ENCODE data around the gene MTOR. TPM values are rescaled to one million over a fixed set of nuclear protein-coding genes. Genes with fewer than 3 reads are reported as not detected.

MTOR gene
- total RNA-seq, 1 donor from 2014 or later = 36.1 TPM

- no peak for DNase-seq (ENCODE audit: low spot score)
- intact Hi-C loops (cut with DNase I) = no loop called here
Observed at GRCh38 chr1:11233208-11233607, 29.1 kb downstream of the MTOR start.

DNA sequence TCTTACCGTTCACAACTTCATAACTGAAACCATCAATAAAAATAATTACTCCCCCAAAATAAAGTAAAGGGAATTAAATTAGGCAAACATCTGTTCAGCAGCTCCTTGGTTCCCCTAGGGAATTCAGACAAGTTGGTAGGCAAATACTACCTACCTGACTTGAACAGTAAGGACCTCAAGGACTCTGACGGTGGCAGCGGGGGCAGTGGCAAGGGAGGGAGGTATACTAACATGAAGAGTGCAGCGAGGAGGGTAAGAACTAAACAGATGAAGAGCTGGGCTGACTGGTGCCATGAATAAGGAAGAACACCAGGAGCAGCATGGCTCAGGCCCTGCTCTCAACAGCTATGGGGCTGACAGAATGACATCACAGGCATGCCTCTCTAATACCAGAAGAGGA lies 33.1 kb downstream of the MTOR start:
- intact Hi-C loops (cut with DNase I) = no loop called here

DNA sequence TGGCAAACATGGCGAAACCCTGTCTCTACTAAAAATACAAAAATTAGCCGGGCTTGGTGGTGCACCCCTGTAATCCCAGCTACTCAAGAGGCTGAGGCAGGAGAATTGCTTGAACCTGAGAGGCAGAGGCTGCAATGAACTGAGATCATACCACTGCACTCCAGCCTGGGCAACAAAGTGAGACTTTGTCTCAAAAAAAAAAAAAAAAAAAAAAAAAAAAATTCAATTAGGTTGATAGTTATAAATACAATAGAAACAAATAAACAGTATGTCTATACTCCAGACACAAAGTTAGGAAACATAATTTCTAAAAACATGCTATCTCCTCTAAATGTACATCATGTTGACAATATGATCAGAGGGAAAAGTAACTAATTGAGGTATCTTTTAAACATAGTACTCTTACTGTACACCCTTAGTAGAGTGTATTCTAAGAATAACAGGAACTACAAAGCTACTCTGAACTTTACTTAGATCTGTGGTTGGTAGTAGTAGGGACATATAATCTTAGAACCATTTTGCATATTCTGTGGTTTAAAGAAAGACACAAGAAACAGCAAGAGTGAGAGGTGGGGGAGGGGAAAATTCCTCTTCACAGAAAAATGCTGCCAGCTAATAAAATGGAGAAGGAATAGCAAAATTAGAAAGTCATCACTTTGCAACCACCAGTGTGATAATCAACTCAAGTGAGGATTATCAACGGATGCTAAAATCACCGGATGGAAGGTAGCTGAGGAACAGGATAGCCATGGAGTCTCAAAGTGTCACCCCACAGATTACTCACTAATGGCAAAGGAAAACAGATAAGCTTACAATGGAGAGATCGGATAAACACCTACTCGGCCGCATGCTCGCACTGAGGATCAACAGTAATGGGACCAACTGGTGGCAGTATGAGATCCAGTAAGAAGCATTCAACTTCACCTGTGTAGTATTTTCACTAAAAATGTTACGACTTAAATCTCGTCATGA lies 35.0 kb downstream of the MTOR start:
- DNase-seq (ENCODE audit: low spot score) = no peak
- intact Hi-C loops (cut with DNase I) = no loop called here

More for the DNA sequence above, 33.1 kb downstream of the MTOR start:
- no peak for DNase-seq (ENCODE audit: low spot score)

- DNase-seq (ENCODE audit: low spot score) = no peak
- intact Hi-C loops (cut with DNase I) = no loop called here
Observed at GRCh38 chr1:11216074-11216473, 46.3 kb downstream of the MTOR start.

DNA sequence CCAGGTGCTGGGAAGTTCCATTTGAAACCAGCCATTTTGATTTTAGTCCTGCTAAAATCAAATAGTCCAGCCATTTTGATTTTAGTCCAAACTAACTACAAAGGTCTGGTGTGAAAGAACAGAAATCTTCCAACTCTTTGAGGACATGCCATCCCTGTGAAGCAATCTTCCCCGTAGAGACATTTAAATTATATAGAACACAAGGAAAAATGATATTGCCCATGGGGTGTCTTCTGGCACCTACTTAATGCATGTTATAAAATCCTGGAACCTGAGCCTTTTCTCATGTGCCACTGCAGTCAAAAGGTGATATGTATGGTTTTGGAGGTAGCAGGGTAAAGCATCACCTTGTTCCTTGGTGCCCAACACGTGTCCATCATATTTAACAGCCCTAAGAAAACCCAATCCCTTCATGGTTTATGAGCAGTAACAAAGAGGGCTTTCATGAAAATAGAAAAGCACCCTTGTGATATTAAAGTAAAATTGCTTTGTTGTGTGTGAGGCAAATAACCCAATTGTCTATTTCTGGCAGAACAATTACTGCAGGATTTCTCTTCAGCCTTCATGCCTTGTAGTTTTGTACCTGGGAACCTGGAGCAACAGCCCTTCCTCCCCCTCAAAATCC lies 46.9 kb downstream of the MTOR start:
- no peak for DNase-seq (ENCODE audit: low spot score)
- intact Hi-C loops (cut with DNase I) = no loop called here

- DNase-seq (ENCODE audit: low spot score) = no peak
- intact Hi-C loops (cut with DNase I) = no loop called here
Observed at GRCh38 chr1:11214698-11215380, 47.5 kb downstream of the MTOR start.

- DNase-seq (ENCODE audit: low spot score) = no peak
- intact Hi-C loops (cut with DNase I) = no loop called here
Observed at GRCh38 chr1:11211925-11212587, 50.3 kb downstream of the MTOR start.

DNA sequence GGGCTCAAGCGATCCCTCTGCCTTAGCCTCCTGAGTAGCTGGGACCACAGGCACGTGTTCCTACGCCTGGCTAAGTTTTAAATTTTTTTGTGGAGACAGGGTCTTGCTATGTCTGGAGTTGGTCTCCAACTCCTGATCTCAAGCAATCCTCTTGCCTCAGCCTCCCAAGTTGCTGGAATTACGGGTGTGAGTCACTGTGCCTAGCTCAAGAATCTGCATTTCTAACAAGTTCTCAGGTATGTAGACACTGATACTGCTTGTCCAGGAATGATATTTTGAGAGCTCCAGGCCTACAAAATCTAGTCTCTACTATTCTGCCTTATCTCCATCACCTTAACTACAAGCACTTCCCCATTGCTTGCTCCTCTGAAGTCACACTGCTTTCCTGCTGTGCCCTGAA lies 50.9 kb downstream of the MTOR start:
- intact Hi-C loops (cut with DNase I) = no loop called here
- DNase-seq (ENCODE audit: low spot score) = no peak

- intact Hi-C loops (cut with DNase I) = no loop called here
- DNase-seq (ENCODE audit: low spot score) = no peak
Observed at GRCh38 chr1:11207898-11208611, 54.3 kb downstream of the MTOR start.

DNA sequence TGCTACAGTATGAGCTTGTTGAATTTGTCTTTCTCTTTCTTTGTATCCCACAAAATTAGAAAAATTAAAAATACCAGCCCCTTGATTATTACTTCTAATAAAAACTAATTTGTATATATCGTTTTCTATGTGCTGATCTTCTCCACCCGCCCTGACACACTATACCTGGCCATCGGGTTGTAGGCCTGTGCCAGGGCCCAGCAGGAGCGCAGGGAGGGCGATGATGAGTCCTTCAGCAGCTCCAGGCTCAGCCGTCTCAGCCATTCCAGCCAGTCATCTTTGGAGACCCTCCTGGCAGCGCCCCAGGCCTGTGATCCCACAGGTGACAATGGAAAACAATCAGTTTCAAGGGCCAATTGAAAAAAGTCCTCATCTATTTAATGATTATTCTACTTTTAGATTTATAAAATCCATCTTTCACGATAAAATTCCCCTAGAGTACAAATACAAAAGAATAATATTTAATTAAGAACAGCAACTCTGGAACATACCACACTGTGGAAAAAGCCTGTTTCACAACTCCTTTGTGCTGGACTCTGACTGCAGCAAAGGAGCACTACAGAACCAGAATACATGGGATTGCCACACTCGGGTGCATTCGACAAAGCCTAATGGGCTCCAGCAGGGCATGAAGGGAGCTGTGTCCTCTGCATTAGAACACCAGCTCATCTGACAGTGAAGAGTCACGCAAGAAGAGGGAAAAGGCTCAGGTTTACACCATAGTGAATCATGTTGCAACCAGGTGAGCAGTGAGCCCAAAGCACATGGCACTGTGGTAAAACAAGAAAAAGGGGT lies 57.8 kb downstream of the MTOR start:
- intact Hi-C loops (cut with DNase I) = no loop called here
- DNase-seq (ENCODE audit: low spot score) = no peak

GRCh38 chr1:11198851-11199594 lies 63.3 kb downstream of the MTOR start:
- DNase-seq (ENCODE audit: low spot score) = no peak
- intact Hi-C loops (cut with DNase I) = no loop called here

- no peak for DNase-seq (ENCODE audit: low spot score)
- intact Hi-C loops (cut with DNase I) = no loop called here
Observed at GRCh38 chr1:11198257-11198656, 64.1 kb downstream of the MTOR start.

GRCh38 chr1:11197359-11197758 lies 65.0 kb downstream of the MTOR start:
- no peak for DNase-seq (ENCODE audit: low spot score)
- intact Hi-C loops (cut with DNase I) = no loop called here

GRCh38 chr1:11196945-11197344 lies 65.4 kb downstream of the MTOR start:
- DNase-seq (ENCODE audit: low spot score) = no peak
- intact Hi-C loops (cut with DNase I) = no loop called here

GRCh38 chr1:11194407-11195176 lies 67.8 kb downstream of the MTOR start:
- intact Hi-C loops (cut with DNase I) = no loop called here
- no peak for DNase-seq (ENCODE audit: low spot score)

DNA sequence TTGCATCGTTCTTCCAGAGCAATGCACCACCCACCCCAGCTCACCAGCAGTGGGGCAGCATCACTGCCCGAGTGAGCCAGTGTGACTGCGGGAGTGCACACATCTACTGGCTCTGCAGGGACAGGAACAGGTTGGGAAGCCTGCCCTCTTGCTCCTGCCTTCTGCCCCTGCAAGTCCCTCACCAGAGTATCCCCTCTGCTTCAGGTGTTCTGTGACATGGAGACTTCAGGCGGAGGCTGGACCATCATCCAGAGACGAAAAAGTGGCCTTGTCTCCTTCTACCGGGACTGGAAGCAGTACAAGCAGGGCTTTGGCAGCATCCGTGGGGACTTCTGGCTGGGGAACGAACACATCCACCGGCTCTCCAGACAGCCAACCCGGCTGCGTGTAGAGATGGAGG lies 69.0 kb downstream of the MTOR start:
- no peak for DNase-seq (ENCODE audit: low spot score)
- intact Hi-C loops (cut with DNase I) = no loop called here

DNA sequence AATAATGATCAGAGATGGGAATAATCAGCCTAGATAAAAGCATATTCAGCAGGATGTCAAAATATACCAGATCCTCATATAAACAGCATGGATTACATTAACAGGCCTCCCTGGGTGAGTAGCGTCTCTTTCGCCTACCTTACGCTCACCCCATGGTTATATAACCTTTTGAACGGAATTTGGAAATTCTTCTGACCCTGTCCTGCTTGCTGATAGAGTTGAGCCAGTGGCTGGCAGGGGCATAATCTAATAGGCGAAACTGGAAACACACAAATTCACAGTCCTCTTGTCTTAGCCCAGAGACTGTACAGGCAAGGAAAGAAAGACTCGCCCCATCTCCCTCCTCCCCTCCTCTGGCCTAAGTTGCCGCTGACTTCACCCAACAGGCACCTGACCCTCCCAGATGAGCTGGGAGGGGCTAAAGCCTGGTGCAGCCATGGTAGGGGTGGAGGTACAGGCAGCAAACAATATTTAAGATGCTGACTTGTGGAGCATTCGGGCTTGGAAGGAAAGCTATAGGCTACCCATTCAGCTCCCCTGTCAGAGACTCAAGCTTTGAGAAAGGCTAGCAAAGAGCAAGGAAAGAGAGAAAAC lies 73.4 kb downstream of the MTOR start, which contains the start of gene ANGPTL7:
Gene ANGPTL7 (plus strand): TSS at position 498 of the 594 bp plus-strand sequence. CDS start 225 bp downstream, outside the sequence.
- intact Hi-C loops (cut with DNase I) = no loop called here
- DNase-seq (ENCODE audit: low spot score) = no peak
